Thyroid gland (tissue), 4 donors: Measurements from ENCODE around the gene PTCH1.

Experiments
- CTCF ChIP-seq, 6 experiments: fragments of 200-600 bp in 3 of 6; fragments of 450-650 bp in 3 of 6; sonication (generic) in 3 of 6; IDR thresholded peaks; one replicate each; pipeline ENCODE4 v1.5.1; 2016 to 2019; ENCODE audit warnings: antibody characterized with exemption in 6 of 6, mild to moderate bottlenecking in 2 of 6, inconsistent platforms in 1 of 6, moderate library complexity in 1 of 6
- POLR2A ChIP-seq, 2 donors: fragments of 450-650 bp; IDR thresholded peaks; one replicate each; pipeline ENCODE4 v1.6.1; 2017; ENCODE audit warnings: antibody characterized with exemption in 2 of 2, mild to moderate bottlenecking in 2 of 2, moderate library complexity in 1 of 2

GRCh38 chr9:95463148-95464060 is 53.4 kb downstream of the PTCH1 start:
- TF ChIP-seq CTCF (IDR thresholded peaks at IDR 0.05) = no peak
- TF ChIP-seq POLR2A (IDR thresholded peaks at IDR 0.05) = no peak
